Fibroblast of lung (primary cell): Measurements from ENCODE around the gene KCNIP4. TPM values are rescaled to one million over a fixed set of nuclear protein-coding genes. Genes with fewer than 3 reads are reported as not detected.

ENCODE experiments used
- DNase-seq, 2 donors: peaks; one replicate each; pipeline versions ENCODE4 v3.0.0 to v3.0.0-alpha.2; 2010; ENCODE audit warnings: low read depth in 2 of 2
- H2AFZ ChIP-seq: 2 replicates; pipeline ENCODE4 v1.5.1; 2012; ENCODE audit warnings: low read length, control low read depth, inconsistent platforms
- H3K27ac ChIP-seq: 2 replicates; pipeline ENCODE4 v1.5.1; 2011; ENCODE audit warnings: low read length, control low read depth; ENCODE audit not compliant: insufficient read depth
- H3K27me3 ChIP-seq: 2 replicates; pipeline ENCODE4 v1.5.1; 2011; ENCODE audit warnings: mild to moderate bottlenecking, low read length; ENCODE audit not compliant: control insufficient read depth, insufficient read depth
- H3K36me3 ChIP-seq: 2 replicates; pipeline ENCODE4 v1.5.1; 2011; ENCODE audit warnings: low read length; ENCODE audit not compliant: control insufficient read depth, insufficient read depth
- H3K4me1 ChIP-seq: 2 replicates; pipeline ENCODE4 v1.5.1; 2011; ENCODE audit warnings: low read length; ENCODE audit not compliant: control insufficient read depth, insufficient read depth; ENCODE audit errors: extremely low read depth
- H3K4me2 ChIP-seq: 2 replicates; pipeline ENCODE4 v1.5.1; 2011; ENCODE audit warnings: low read length, control low read depth; ENCODE audit not compliant: insufficient read depth; ENCODE audit errors: extremely low read depth
- H3K4me3 ChIP-seq, 4 experiments: fragments of 200-600 bp in 1 of 4; sonication (generic) in 1 of 4; replicated peaks in 1 of 4; 2 replicates each; pipeline ENCODE4 v1.5.1; 2011 to 2016; ENCODE audit warnings: low read length in 4 of 4, low read depth in 3 of 4, mild to moderate bottlenecking in 3 of 4, control low read depth in 2 of 4, inconsistent platforms in 1 of 4, mixed read lengths in 1 of 4; ENCODE audit not compliant: insufficient read depth in 1 of 4; ENCODE audit errors: control extremely low read depth in 1 of 4
- H3K79me2 ChIP-seq: 2 replicates; pipeline ENCODE4 v1.5.1; 2012; ENCODE audit warnings: mild to moderate bottlenecking, low read length, inconsistent platforms; ENCODE audit not compliant: control insufficient read depth, insufficient read depth
- H3K9ac ChIP-seq: 2 replicates; pipeline ENCODE4 v1.5.1; 2011; ENCODE audit warnings: mild to moderate bottlenecking, low read length, control low read depth; ENCODE audit not compliant: insufficient read depth
- H3K9me3 ChIP-seq: 2 replicates; pipeline ENCODE4 v1.5.1; 2012; ENCODE audit warnings: low read depth, low read length; ENCODE audit not compliant: control insufficient read depth, insufficient read depth
- H4K20me1 ChIP-seq: 2 replicates; pipeline ENCODE4 v1.5.1; 2011; ENCODE audit warnings: low read length; ENCODE audit not compliant: control insufficient read depth, insufficient read depth; ENCODE audit errors: extremely low read depth
- CTCF ChIP-seq, 2 donors: IDR thresholded peaks in 1 of 2; conservative IDR thresholded peaks in 1 of 2; 1 replicate in 1 of 2; 2 replicates in 1 of 2; pipeline ENCODE4 v1.5.1; 2011 to 2012; ENCODE audit warnings: low read length in 2 of 2, control low read depth in 1 of 2, inconsistent platforms in 1 of 2, low read depth in 1 of 2, mild to moderate bottlenecking in 1 of 2
- EZH2 ChIP-seq: IDR thresholded peaks from 2 replicates; pipeline ENCODE4 v1.5.1; 2012; ENCODE audit warnings: low read length, control low read depth, mild to moderate bottlenecking; ENCODE audit errors: missing control alignments
- polyA plus RNA-seq, 2 donors: library from polyadenylated mRNA; depleted of rRNA in 1 of 2; stranded (reverse) in 1 of 2; unstranded in 1 of 2; fragments of >200 nt; gene quantifications; 2 replicates each; pipeline ENCODE4 v1.2.1, GENCODE V29; 2011 to 2012; ENCODE audit warnings: missing spikeins in 1 of 2
- total RNA-seq: library from RNA; depleted of rRNA; stranded (reverse); fragments of >200 nt; gene quantifications from 2 replicates; pipeline ENCODE4 v1.2.1, GENCODE V29; 2014

Gene KCNIP4
- total and polyA plus RNA-seq, 2 donors (not counting 1 experiment from before 2014, with no cell fraction given) = not detected

GRCh38 chr4:20916106-20916505 lies 1032.5 kb downstream of the KCNIP4 start:
- H3K4me1 ChIP-seq = no peaks in the 10 kb centered on the region
- H3K36me3 ChIP-seq = no peaks in the 10 kb centered on the region
- H3K79me2 ChIP-seq = no peaks in the 10 kb centered on the region
- no peaks in the 10 kb centered on the region for H3K27me3 ChIP-seq
- H2AFZ ChIP-seq = no peak overlapping the region
- no peak overlapping the region for H3K4me3 ChIP-seq
- no peak overlapping the region for H3K4me2 ChIP-seq
- no peaks in the 10 kb centered on the region for H4K20me1 ChIP-seq
- H3K27ac ChIP-seq = no peak overlapping the region
- DNase-seq = peak in 1 of 2 donors; percentile 3
- H3K9me3 ChIP-seq = no peaks in the 10 kb centered on the region
- H3K9ac ChIP-seq = no peak overlapping the region
- TF ChIP-seq CTCF (conservative IDR thresholded peaks at IDR 0.05 in 1 of 2, IDR thresholded peaks at IDR 0.05 in 1 of 2; ENCODE audit: low read depth in 1 of 2, low read length in 2 of 2) = no peak
- no peak for TF ChIP-seq EZH2

DNA sequence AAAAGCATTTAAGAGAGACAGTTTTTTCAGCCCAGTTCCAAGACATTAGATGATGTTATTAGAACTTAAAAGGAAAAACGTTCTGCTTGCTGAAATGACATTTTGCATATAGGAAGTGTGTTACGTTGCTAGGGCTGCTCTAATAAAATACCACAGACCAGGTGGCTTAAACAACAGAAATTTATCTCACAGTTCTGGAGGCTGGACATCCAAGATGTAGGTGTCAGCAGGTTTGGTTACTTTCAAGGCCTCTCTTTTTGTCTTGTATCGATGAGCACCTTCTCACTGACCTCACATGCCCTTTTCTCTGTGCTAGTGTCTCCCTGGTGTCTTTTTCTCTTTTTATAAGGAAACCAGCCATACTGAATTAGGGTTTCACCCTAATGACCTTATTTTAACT lies 1043.6 kb downstream of the KCNIP4 start:
- Histone ChIP-seq H3K27me3 (no peaks in the 10 kb centered on the region), H3K4me2 (no peak overlapping the region), H3K4me3 (no peak overlapping the region), H3K9ac (no peak overlapping the region), H3K36me3 (no peaks in the 10 kb centered on the region), H3K9me3 (no peaks in the 10 kb centered on the region), H3K79me2 (no peaks in the 10 kb centered on the region), H4K20me1 (no peaks in the 10 kb centered on the region), H3K4me1 (no peaks in the 10 kb centered on the region), H3K27ac (no peak overlapping the region), H2AFZ (no peak overlapping the region)
- DNase-seq = no peak
- no peak for TF ChIP-seq EZH2
- TF ChIP-seq CTCF (conservative IDR thresholded peaks at IDR 0.05 in 1 of 2, IDR thresholded peaks at IDR 0.05 in 1 of 2; ENCODE audit: low read depth in 1 of 2, low read length in 2 of 2) = no peak

DNA sequence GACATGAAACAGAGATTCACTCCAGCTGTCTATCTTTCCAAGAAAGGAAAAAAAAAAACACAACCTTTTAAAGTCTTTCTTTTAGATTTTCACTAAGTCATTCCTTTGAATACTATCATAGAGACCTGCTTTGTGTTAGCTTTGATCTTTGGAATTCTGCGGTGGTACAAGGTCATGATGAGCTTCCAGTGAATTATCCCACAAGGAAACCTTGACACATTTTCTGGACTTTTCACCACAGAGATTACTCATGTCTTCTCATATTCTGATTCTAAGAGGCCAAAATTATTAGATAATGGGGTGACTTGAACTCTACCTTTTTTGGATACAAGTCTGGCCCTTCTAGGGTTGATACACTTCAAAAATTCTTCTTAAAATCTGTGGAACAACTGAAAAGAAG lies 1046.7 kb downstream of the KCNIP4 start:
- no peaks in the 10 kb centered on the region for H3K9me3 ChIP-seq
- no peaks in the 10 kb centered on the region for H3K79me2 ChIP-seq
- H3K4me2 ChIP-seq = no peak overlapping the region
- no peak overlapping the region for H3K9ac ChIP-seq
- H3K27ac ChIP-seq = no peak overlapping the region
- TF ChIP-seq EZH2 = no peak
- no peak for TF ChIP-seq CTCF (conservative IDR thresholded peaks at IDR 0.05 in 1 of 2, IDR thresholded peaks at IDR 0.05 in 1 of 2; ENCODE audit: low read depth in 1 of 2, low read length in 2 of 2)
- H3K4me3 ChIP-seq = no peak overlapping the region
- H3K4me1 ChIP-seq = no peaks in the 10 kb centered on the region
- H3K36me3 ChIP-seq = no peaks in the 10 kb centered on the region
- no peaks in the 10 kb centered on the region for H3K27me3 ChIP-seq
- no peak overlapping the region for H2AFZ ChIP-seq
- H4K20me1 ChIP-seq = no peaks in the 10 kb centered on the region
- DNase-seq = no peak
